ENCODE data around the gene SCRN2.

Gene SCRN2

GRCh38 chr17:47844814-47845715, 4.0 kb upstream of the SCRN2 start:
- TF ChIP-seq CTCF (conservative IDR thresholded peaks at IDR 0.05; ENCODE audit: control insufficient read depth, insufficient read depth, low read depth, low read length) = peak; percentile 32
- no peak overlapping the region for H3K4me3 ChIP-seq (ENCODE audit: control insufficient read depth, low read depth, low read length)
- DNase-seq (ENCODE audit: low read depth) = peak; percentile 25

- TF ChIP-seq CTCF (conservative IDR thresholded peaks at IDR 0.05; ENCODE audit: control insufficient read depth, insufficient read depth, low read depth, low read length) = no peak
- no peak for DNase-seq (ENCODE audit: low read depth)
- no peak overlapping the region for H3K4me3 ChIP-seq (ENCODE audit: control insufficient read depth, low read depth, low read length)
These were observed 3.2 kb upstream of the SCRN2 start for GRCh38 chr17:47844227-47844626.

GRCh38 chr17:47843391-47843730, 2.3 kb upstream of the SCRN2 start:
- no peak for TF ChIP-seq CTCF (conservative IDR thresholded peaks at IDR 0.05; ENCODE audit: control insufficient read depth, insufficient read depth, low read depth, low read length)
- no peak overlapping the region for H3K4me3 ChIP-seq (ENCODE audit: control insufficient read depth, low read depth, low read length)
- no peak for DNase-seq (ENCODE audit: low read depth)

- TF ChIP-seq CTCF (conservative IDR thresholded peaks at IDR 0.05; ENCODE audit: control insufficient read depth, insufficient read depth, low read depth, low read length) = no peak
- peak overlapping the region; percentile 92 for H3K4me3 ChIP-seq (ENCODE audit: control insufficient read depth, low read depth, low read length)
- no peak for DNase-seq (ENCODE audit: low read depth)
These were observed 617 bp upstream of the SCRN2 start for GRCh38 chr17:47841488-47842291.

GRCh38 chr17:47840001-47840741, 902 bp downstream of the SCRN2 start:
- TF ChIP-seq CTCF (conservative IDR thresholded peaks at IDR 0.05; ENCODE audit: control insufficient read depth, insufficient read depth, low read depth, low read length) = no peak
- peak overlapping the region; percentile 92 for H3K4me3 ChIP-seq (ENCODE audit: control insufficient read depth, low read depth, low read length)
- no peak for DNase-seq (ENCODE audit: low read depth)

GRCh38 chr17:47839071-47839470, 2.0 kb downstream of the SCRN2 start:
- DNase-seq (ENCODE audit: low read depth) = no peak
- no peak for TF ChIP-seq CTCF (conservative IDR thresholded peaks at IDR 0.05; ENCODE audit: control insufficient read depth, insufficient read depth, low read depth, low read length)
- no peak overlapping the region for H3K4me3 ChIP-seq (ENCODE audit: control insufficient read depth, low read depth, low read length)
